OCI-LY1 (cell line): ENCODE data around the gene B3GALT6.

Experiments
- H2AFZ ChIP-seq: fragments of 200-600 bp; sonication (generic), shearing (Covaris generic); 2 replicates; pipeline ENCODE4 v1.6.0; 2014; ENCODE audit warnings: antibody characterized with exemption, mild to moderate bottlenecking, low read length
- H3F3A ChIP-seq: fragments of 200-600 bp; sonication (generic), shearing (Covaris generic); 2 replicates; pipeline ENCODE4 v1.6.0; 2014; ENCODE audit warnings: mild to moderate bottlenecking, antibody characterized with exemption, low read length, moderate library complexity; ENCODE audit not compliant: insufficient read depth
- H3K27ac ChIP-seq: fragments of 200-600 bp; sonication (generic); 2 replicates; pipeline ENCODE4 v1.5.1; 2014; ENCODE audit warnings: low read length, mixed run types, mild to moderate bottlenecking, low read depth; ENCODE audit not compliant: poor library complexity, severe bottlenecking
- H3K27me3 ChIP-seq: fragments of 200-600 bp; sonication (generic); 2 replicates; pipeline ENCODE4 v1.6.0; 2014; ENCODE audit warnings: antibody characterized with exemption, mild to moderate bottlenecking, low read length, moderate library complexity; ENCODE audit not compliant: insufficient read depth
- H3K36me3 ChIP-seq: fragments of 200-600 bp; sonication (generic); 2 replicates; pipeline ENCODE4 v1.6.1; 2014; ENCODE audit warnings: mild to moderate bottlenecking, antibody characterized with exemption, low read length, moderate library complexity, mixed read lengths; ENCODE audit not compliant: insufficient read depth
- H3K4me1 ChIP-seq: fragments of 200-600 bp; sonication (generic); 2 replicates; pipeline ENCODE4 v1.5.1; 2014; ENCODE audit warnings: mild to moderate bottlenecking, low read length, moderate library complexity; ENCODE audit not compliant: insufficient read depth, severe bottlenecking
- H3K4me2 ChIP-seq: fragments of 200-600 bp; sonication (generic), shearing (Covaris generic); 2 replicates; pipeline ENCODE4 v1.6.1; 2014; ENCODE audit warnings: low read length
- H3K4me3 ChIP-seq: fragments of 200-600 bp; sonication (generic); 2 replicates; pipeline ENCODE4 v1.5.1; 2014; ENCODE audit warnings: low read length, low read depth, mild to moderate bottlenecking, mixed read lengths; ENCODE audit not compliant: poor library complexity, severe bottlenecking
- H3K79me2 ChIP-seq: fragments of 200-600 bp; shearing (Covaris generic); 2 replicates; pipeline ENCODE4 v1.6.1; 2016; ENCODE audit warnings: mixed run types, low read length, mixed read lengths; ENCODE audit not compliant: insufficient read depth
- H3K9ac ChIP-seq: fragments of 200-600 bp; sonication (generic), shearing (Covaris generic); 2 replicates; pipeline ENCODE4 v1.6.1; 2014; ENCODE audit warnings: mild to moderate bottlenecking, low read length, mixed read lengths
- H3K9me2 ChIP-seq: fragments of 200-600 bp; sonication (generic), shearing (Covaris generic); 2 replicates; pipeline ENCODE4 v1.6.1; 2014; ENCODE audit warnings: low read depth, mild to moderate bottlenecking, low read length, mixed read lengths
- H3K9me3 ChIP-seq: fragments of 200-600 bp; shearing (Covaris generic); 2 replicates; pipeline ENCODE4 v1.6.1; 2014; ENCODE audit warnings: low read length, mixed read lengths
- H4K20me1 ChIP-seq: fragments of 200-600 bp; sonication (generic), shearing (Covaris generic); 2 replicates; pipeline ENCODE4 v1.6.0; 2016; ENCODE audit warnings: mild to moderate bottlenecking, low read length; ENCODE audit not compliant: insufficient read depth
- EZH2 ChIP-seq: fragments of 200-600 bp; sonication (generic), shearing (Covaris generic); IDR thresholded peaks from 2 replicates; pipeline ENCODE4 v1.8.0; 2017; ENCODE audit warnings: borderline replicate concordance, mixed run types, mild to moderate bottlenecking, antibody characterized with exemption, low read length, moderate library complexity, mixed read lengths
- TF ChIP-seq, protein P1 (sequence below): fragments of 200-600 bp; sonication (generic), shearing (Covaris generic); IDR thresholded peaks from 2 replicates; pipeline ENCODE4 v1.5.1; 2017; ENCODE audit warnings: mild to moderate bottlenecking, antibody characterized with exemption, low read length, moderate library complexity, mixed read lengths

B3GALT6 gene

GRCh38 chr1:1236945-1237873 lies 5.2 kb downstream of the B3GALT6 start:
- Histone ChIP-seq H3K9me2 (no peaks in the 10 kb centered on the region), H4K20me1 (no peaks in the 10 kb centered on the region), H3K79me2 (no peaks in the 10 kb centered on the region), H3F3A (no peaks in the 10 kb centered on the region), H3K27me3 (peaks cover 26% of the 10 kb centered on the region; the same call in 1 of the 2 replicates), H3K9ac (no peak overlapping the region), H2AFZ (no peak overlapping the region), H3K27ac (no peak overlapping the region), H3K4me2 (no peak overlapping the region), H3K9me3 (no peaks in the 10 kb centered on the region), H3K4me1 (peaks cover 16% of the 10 kb centered on the region), H3K36me3 (peaks cover 21% of the 10 kb centered on the region; the same call in 1 of the 2 replicates), H3K4me3 (no peak overlapping the region)
- TF ChIP-seq, protein P1, sequence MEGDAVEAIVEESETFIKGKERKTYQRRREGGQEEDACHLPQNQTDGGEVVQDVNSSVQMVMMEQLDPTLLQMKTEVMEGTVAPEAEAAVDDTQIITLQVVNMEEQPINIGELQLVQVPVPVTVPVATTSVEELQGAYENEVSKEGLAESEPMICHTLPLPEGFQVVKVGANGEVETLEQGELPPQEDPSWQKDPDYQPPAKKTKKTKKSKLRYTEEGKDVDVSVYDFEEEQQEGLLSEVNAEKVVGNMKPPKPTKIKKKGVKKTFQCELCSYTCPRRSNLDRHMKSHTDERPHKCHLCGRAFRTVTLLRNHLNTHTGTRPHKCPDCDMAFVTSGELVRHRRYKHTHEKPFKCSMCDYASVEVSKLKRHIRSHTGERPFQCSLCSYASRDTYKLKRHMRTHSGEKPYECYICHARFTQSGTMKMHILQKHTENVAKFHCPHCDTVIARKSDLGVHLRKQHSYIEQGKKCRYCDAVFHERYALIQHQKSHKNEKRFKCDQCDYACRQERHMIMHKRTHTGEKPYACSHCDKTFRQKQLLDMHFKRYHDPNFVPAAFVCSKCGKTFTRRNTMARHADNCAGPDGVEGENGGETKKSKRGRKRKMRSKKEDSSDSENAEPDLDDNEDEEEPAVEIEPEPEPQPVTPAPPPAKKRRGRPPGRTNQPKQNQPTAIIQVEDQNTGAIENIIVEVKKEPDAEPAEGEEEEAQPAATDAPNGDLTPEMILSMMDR = no peak
- TF ChIP-seq EZH2 = no peak

DNA sequence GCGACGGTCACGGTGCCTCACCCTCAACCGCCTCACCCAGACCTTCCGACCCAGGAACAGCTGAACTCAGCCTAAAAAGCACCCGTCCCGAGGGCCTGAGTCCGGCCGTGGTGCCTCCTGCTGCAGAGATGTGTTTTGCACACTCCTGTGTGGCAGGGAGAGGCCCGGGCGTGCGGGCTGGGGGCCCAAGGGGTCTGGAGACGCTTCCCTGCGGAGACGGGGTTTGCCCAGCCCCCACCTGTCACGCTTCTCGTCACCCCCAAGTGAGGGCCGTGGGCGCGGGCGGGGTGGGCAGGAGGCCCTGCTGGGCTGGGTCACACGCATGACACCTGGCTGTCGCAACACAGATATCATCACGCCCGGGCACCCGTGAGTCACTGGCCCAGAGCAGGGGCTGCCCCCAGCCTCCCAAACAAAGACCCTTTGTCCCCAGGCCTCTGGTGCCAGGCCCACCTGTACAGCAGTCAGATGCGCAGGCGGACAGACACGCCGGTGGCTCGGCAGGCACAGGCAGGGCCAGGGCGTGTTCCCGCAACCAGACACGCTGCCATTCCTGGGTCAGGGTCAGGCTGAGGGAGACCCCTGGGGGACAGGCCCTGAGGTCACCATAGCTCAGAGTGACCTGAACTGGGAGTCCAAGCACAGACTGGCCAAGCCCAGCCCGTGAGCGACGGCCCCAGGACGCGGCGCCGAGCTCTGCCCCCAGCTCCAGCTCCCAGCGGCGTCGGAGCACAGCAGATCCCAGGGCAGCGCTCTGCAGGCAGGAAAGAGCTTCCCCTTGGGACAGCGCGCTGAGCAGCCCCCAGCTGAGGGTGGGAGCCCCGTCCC lies 6.1 kb downstream of the B3GALT6 start:
- no peak for TF ChIP-seq EZH2
- peaks cover 9% of the 10 kb centered on the region for H3K4me1 ChIP-seq
- H3F3A ChIP-seq = no peaks in the 10 kb centered on the region
- no peaks in the 10 kb centered on the region for H4K20me1 ChIP-seq
- H3K36me3 ChIP-seq = peaks cover 20% of the 10 kb centered on the region; the same call in 1 of the 2 replicates
- H3K9ac ChIP-seq = no peak overlapping the region
- H3K4me3 ChIP-seq = no peak overlapping the region
- no peaks in the 10 kb centered on the region for H3K79me2 ChIP-seq
- H3K9me2 ChIP-seq = no peaks in the 10 kb centered on the region
- H2AFZ ChIP-seq = no peak overlapping the region
- no peak overlapping the region for H3K27ac ChIP-seq
- no peak overlapping the region for H3K4me2 ChIP-seq
- no peaks in the 10 kb centered on the region for H3K9me3 ChIP-seq
- H3K27me3 ChIP-seq = peaks cover 31% of the 10 kb centered on the region; the same call in 1 of the 2 replicates

DNA sequence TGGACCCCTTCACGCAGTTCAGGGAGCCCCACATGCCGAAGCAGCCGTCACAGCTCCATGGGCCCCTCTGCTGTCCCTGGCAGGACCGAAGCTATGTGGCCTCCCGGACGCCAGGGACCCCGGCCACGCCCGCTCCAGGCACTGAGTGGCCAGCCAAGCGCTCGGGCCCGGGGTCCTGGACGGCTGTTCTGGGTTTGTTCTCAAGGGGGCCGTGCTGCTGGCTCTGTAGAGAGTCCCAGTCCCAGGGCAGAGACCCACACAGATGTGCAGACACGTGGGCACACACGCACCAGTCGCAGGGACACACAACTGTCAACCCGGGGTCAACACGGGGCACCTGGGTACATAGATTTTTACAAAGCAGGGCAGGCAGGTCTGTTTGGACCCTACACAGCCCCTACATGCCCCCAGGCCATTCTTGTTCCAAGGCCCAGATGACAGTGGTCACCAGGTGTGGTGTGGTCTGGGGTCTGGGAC lies 6.7 kb downstream of the B3GALT6 start:
- H3F3A ChIP-seq = no peaks in the 10 kb centered on the region
- H3K27me3 ChIP-seq = peaks cover 31% of the 10 kb centered on the region; the same call in 1 of the 2 replicates
- no peak overlapping the region for H3K27ac ChIP-seq
- TF ChIP-seq, protein P1 = no peak
- no peak for TF ChIP-seq EZH2
- H3K9ac ChIP-seq = no peak overlapping the region
- H3K36me3 ChIP-seq = peaks cover 15% of the 10 kb centered on the region; the same call in 1 of the 2 replicates
- H3K4me1 ChIP-seq = peaks cover 2% of the 10 kb centered on the region
- no peaks in the 10 kb centered on the region for H4K20me1 ChIP-seq
- no peaks in the 10 kb centered on the region for H3K9me2 ChIP-seq
- no peak overlapping the region for H3K4me3 ChIP-seq
- no peak overlapping the region for H2AFZ ChIP-seq
- H3K4me2 ChIP-seq = no peak overlapping the region
- no peaks in the 10 kb centered on the region for H3K79me2 ChIP-seq
- H3K9me3 ChIP-seq = no peaks in the 10 kb centered on the region
